Suppressor macrophage treated with lipopolysaccharide for 4 hours (primary cell): Measurements from ENCODE around the gene NEDD8.
A peak's percentile ranks its signal among the peaks of the same experiment; 100 is the strongest.

Experiments used
- DNase-seq: peaks from one replicate; pipeline ENCODE4 v3.0.0-alpha.2; 2020

Gene NEDD8

DNA sequence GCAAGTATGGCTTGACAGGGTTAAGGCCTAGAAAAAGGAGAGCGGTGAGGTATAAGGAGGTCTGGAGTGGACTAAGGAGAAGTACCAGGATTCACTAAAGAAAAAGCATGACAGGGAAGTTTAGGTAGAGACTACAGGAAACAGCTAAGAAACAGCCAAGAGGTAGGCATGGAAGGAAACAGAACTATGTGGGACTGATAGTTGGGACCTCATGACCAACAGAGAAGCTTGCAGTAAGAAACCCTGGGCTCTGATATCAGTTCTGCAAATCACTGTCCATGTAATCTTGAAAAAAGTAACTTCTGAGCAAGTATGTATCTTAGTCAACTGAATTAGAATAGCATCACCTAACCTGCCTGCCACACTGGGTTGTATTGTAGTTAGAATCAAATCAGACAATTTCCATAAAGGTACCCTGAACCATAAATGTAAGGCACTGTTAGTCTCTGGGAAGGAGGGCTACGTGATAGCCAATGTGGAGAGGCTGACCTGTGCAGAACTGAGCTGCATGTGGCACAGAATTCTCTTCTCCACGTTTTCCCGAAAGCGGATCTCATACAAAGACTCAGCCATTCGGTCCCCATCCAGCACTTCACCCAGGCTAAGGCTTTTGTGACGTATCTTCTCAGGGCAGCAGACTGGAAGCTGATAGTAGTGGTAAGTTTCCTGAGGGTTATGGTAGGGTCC lies 37.8 kb downstream of the NEDD8 start:
- peak; percentile 11 for DNase-seq

GRCh38 chr14:24192933-24193332 lies 39.2 kb downstream of the NEDD8 start:
- no peak for DNase-seq

DNA sequence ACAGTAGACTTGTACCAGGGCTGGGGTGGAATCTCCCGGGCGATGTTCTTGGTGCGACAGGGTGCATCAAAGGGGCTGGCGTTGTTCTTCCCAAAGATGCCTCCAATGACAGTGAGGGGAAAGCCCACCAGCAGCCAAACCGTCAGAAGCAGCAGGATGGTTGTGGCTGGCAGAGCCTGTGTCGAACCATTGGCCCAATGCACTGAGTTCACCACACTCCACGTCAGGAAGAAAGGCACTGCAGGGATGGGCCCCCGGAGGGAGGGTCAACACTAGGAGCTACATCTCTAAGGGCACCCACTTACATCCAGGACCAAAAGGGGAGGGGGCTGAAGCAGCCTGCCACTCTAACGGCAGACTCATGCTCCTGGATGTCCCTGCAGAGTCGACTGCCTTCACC lies 41.8 kb downstream of the NEDD8 start:
- DNase-seq: no peak

DNA sequence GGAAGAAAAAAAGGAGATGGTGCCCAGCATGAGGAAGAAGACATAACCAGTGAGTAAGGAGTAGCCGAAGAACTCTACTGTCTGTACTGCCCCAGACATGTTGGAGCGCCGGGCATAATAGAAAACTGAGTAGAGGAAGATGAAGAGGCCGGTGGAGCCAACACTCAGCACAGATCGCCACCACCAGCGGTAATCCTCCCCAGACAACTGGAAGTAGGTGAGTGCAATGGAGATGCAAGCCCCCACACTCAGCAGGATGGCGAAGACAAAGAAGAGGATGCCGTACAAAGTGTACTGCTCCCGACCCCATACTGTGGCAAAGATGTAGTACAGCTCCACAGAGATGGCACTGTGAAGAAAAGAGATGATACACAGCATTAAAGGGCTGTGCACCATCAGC lies 42.7 kb downstream of the NEDD8 start:
- no peak for DNase-seq

DNA sequence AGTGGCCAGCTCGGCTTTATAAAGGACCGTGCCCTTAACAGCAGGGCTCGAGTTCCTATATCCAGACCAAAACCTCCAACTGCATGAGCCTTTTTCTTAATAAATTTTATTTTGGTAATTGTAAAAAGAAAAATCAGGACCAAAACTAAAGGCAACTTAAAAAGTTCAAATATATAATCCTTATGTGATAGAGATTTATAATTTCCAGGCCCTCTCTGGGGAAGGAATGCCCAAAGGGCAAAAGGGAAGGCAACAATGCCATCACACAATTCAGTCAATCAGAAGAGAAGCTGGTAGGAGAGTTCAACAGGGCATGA lies 43.1 kb downstream of the NEDD8 start:
- no peak for DNase-seq

DNA sequence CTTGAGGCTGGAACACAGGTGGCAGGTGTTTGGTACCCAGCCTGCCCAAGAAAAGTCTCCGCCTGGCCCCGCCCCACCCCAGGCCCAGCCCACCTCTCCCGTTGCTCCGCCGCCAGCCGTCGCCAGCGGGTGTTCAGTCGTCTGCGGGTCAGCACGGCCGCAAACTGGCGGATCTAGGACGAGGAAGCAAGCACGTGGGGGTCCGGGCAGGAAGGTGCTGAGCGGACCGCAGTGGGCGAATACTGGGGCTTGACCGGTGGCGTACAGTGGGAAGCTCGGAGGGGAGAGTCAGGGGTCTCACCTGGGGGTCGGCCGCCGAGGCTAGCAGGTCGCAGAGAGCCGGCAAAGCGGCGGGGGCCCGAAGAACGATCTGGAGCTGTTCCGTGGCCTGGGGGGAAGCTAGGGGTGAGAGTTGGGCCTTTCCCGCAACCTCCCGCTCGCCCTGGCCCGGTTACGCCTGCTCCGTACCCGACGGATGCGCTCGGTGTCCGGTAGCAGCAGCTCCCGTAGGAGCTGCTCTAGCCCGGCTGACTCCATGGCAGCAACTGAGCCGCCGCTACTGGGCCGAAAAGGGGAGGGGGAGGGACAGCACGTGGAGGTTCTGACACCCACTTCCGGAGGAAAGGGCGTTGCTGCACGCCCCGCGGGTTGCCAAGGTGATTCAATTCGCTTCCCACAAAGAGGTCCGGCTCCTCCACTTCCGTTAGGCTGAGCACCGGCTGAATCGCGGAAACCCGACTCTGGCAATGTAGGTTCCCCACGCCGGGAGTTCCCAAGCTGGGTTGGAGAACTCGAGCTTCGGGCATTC lies 43.7 kb downstream of the NEDD8 start, which contains the start of gene IPO4:
TSS of gene IPO4 (minus strand) at position 566 of the 808 bp plus-strand sequence. CDS start at position 537, 29 bp downstream.
- DNase-seq: peak; percentile 98

DNA sequence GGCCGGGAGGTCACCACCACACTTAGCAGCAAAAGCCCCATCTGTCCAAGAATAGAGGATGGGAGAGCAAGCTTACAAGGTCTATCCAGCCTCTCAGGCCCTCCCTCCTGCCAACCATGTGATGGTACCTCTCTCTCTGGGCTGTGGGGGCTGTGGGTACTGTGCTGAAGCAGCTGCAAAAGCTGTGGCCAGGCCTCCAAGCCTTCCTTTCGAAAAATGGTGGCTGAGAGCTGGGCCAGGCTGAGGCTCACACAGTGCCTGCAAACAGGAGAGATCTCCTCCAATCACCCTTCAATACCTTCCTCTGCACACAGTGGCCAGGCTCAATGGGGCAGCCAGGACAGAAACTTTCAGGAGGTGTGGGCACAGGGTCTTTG lies 44.6 kb downstream of the NEDD8 start:
- DNase-seq: no peak

DNA sequence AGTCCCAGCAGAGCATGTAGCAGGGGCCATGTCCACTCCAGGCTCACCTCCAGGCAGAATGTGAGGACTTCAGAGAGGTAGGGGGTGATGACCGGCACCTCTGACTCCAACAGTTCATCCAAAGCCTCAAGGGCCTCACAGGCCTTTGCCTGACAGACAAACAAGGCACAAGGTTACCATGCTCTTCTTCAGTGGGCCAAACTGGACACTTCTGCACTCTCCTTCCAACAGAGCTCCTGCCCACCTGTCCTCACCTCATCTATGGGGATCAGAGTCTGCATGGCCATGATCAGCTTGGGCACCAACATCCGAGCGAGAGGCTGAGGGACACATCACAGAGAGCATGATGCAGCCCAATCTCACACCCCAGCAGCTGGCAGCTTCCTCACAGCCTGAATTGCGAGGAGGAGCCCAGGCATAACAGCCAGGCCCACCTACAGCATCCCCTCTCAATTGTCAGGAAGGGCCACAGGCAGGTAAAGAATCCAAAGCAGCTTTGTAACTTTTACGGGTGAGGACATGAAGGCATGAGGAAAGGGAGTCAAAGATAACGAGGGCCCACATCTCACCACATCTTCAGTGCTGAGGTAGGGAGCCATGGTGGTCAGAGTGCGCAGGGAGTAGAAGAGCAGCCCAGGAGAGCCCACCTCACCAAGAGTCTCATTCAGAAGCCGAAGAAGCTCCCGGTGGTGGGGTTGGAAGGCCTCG lies 45.2 kb downstream of the NEDD8 start:
- no peak for DNase-seq

DNA sequence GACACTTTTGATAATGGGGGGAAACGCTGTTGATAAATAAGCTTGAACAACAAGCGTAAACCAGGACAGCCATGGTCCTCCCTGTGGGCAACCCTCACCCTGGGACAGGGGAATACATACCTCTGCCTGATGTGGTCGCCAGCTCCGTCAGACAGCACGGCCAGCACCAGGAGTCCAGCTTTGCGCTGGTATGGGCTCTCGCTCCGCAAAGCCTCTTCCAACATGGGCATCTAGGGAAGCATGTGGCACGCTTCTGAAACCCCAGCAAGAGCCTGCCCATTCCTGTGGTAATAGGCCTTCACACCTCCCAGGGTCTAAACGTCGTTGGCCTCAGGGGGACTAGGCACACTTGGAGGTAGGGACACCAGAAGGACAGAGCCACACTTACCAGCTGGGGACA lies 46.4 kb downstream of the NEDD8 start:
- DNase-seq: no peak

GRCh38 chr14:24185026-24185425 lies 47.1 kb downstream of the NEDD8 start:
- no peak for DNase-seq

- no peak for DNase-seq
Observed at GRCh38 chr14:24184104-24184970, 47.8 kb downstream of the NEDD8 start.

DNA sequence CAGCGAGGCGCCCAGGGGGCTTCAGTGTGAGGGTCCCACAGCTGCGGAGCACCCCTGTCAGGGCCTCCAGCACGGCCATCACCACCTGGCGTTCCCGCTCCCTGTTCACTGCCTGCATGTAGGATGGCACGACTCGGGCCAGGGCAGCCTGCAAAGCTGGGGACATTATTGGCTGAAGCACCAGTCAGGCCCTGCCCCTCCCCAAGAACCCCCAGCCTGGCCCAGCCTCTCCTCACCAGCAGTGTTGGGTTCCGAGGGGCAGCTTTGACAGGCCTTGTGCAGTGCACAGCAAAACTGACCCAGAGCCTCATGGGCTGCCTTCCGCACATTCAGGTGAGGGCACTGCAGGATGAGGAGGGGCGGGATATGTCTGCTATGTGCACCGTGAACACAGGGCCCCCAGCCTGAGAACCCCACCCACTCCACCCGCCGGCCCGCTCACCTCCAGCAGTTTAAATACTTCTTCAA lies 49.1 kb downstream of the NEDD8 start:
- no peak for DNase-seq

DNA sequence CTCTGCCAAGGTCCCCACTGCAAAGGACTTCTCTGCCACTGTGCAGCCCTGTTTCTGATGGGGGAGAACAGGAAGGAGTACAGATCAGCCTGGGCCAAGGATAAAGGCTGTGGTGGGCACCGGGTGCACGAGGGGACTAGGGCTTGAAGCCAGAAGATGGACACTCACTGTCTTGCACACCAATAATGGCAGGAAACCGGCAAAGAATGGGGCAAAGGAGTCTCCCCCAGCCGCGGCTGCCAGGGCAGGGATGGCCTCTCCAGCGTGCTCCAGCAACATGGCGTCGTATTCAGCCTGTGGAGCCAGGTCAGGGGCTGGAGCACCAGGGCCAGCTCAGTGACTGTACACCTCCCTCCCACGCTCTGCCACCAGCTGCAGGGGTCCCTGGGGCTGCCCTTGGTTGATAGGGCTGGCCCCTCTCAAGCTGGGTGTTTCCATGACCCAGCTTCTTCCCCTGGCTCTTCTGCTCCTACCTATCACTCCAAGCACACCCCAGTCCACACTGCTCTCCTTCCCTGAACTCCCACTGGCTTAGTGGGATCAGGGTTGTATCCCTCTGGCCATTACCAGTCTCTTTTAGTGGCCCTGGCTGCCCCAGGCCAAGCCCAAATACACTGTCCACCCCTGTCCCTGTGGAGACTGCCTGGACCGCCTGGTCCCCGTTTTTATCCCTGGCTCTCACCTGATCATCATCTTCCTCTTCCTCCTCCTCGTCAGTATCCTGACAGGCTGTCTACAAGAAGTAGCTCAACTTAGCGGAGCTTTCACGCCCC lies 49.9 kb downstream of the NEDD8 start:
- no peak for DNase-seq

- no peak for DNase-seq
Observed at GRCh38 chr14:24181371-24182077, 50.6 kb downstream of the NEDD8 start.

- no peak for DNase-seq
Observed at GRCh38 chr14:24179961-24180796, 52.0 kb downstream of the NEDD8 start.

DNA sequence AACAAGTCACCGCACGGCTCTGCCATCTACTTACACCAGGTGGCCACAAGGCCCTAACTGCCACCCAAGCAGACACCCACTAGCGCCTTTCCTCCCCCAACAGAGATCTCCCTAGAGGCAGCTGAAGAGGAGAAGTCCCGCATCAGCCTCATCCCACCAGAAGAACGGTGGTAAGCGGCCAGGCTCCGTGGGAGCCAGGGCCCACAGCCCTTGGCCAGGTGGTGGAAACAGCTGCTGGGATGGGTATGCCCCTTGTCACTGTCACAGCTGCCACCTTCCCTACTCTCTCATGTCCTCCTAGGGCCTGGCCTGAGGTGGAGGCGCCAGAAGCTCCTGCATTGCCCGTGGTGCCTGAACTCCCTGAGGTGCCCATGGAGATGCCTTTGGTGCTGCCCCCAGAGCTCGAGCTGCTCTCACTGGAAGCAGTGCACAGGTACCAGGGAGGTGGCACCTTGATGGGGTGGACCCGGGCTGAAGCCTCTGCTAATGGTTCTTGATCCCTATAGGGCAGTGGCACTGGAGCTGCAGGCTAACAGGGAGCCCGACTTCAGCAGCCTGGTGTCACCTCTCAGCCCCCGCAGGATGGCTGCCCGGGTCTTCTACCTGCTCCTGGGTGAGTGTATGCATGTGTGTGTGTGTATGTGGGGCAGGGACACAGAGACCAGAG lies 52.7 kb downstream of the NEDD8 start:
- no peak for DNase-seq

DNA sequence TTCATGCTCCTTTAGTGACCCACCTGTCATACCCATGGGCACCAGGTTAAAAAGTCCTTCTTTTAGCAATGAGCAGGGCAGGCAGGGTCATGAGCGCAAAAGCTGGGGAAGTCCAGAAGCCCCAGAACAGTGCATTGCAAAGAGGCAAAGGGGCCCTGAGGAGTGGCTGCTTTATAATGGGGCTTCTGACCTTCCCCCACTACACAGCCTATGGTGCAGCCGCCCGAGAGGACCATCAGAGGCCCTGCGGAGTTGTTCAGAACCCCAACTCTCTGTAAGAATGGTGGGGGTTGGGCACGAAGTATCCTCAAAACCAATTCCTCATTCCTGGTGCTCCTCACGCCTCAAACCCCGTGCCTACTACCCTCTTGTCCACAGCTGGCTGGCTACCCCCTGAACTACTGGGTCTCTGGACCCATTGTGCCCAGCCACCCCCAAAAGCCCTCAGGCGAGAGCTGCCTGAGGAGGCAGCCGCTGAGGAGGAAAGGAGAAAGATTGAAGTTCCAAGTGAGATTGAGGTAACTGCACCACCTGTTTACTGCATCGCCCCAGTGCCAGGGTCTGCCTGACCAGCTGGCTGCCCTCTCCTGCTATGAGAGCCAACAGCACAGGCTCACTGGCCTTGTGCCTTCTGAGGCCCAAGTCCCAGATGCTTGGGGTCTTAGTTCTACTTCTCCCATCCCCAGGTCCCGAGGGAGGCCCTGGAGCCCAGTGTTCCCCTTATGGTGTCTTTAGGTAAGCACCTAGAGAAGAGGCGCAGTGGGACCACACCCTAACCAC lies 53.6 kb downstream of the NEDD8 start:
- DNase-seq: no peak

GRCh38 chr14:24177891-24178290 lies 54.3 kb downstream of the NEDD8 start:
- DNase-seq: no peak
